ENCODE results near the gene SEPTIN7. TPM values are rescaled to one million over a fixed set of nuclear protein-coding genes. Genes with fewer than 3 reads are reported as not detected.
"Not testable (repeated sequence)": the region's sequence is repeated elsewhere in the genome, so short reads cannot be mapped to it uniquely, and the experiment has no call there.

The SEPTIN7 gene
- total RNA-seq: 267 TPM

DNA sequence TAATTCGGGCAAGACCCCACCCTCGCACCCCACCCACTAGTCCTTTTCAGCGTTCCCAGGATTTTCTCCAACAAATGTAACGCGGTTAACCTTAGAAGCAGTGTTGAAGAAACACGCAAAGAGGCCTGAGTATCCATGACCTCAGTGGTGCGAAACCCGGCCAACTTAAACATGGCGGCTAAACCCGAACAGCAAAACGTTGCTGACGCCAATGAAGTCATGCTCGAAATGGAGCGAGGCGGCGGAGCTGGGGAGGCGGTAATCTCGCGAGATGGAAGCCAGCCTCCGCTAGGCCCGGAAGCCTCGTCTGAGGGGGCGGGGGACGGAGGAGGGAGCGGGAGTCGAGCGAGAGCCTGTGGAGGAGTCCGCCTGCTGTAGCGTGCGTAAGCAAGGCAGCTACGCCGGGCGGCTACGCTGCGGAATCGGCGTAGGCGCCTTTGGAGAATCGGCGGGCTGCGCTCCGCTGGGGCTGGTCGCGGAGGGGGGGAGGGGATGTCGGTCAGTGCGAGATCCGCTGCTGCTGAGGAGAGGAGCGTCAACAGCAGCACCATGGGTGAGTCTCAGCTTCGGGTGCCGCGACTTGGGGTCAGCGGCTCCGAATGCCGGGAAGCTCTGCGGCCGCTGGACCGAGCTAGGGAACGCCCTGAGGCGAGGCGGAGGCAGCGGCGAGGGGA lies at the start of gene SEPTIN7:
Gene SEPTIN7 (plus strand): TSS at position 340 of the 674 bp plus-strand sequence. CDS start 153 bp downstream, at position 493.
- DNase-seq (ENCODE audit: low spot score): peak; percentile 99
- ATAC-seq: peak; percentile 99
- intact Hi-C loops (cut with DNase I): no loop called here

DNA sequence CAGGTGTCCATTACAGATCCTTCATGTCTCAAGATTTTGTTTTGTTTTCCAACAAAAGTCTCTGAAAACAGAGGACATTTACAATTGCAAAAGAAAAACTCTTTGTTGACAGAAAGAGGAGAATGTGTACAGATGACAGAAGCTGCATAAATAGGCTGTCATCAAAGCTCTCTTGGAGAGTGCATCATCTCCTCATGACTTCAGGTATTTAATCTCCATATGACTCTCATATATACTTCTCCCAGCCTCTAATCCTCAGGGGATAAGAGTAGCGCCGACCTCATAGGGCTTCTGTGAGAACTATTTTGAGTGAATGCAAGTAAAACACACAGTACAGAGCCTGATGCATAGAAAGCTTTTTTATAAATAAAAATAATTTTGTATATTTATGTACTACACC lies 48.1 kb upstream of the SEPTIN7 start:
- DNase-seq (ENCODE audit: low spot score): no peak
- intact Hi-C loops (cut with DNase I): no loop called here
- no peak for ATAC-seq

DNA sequence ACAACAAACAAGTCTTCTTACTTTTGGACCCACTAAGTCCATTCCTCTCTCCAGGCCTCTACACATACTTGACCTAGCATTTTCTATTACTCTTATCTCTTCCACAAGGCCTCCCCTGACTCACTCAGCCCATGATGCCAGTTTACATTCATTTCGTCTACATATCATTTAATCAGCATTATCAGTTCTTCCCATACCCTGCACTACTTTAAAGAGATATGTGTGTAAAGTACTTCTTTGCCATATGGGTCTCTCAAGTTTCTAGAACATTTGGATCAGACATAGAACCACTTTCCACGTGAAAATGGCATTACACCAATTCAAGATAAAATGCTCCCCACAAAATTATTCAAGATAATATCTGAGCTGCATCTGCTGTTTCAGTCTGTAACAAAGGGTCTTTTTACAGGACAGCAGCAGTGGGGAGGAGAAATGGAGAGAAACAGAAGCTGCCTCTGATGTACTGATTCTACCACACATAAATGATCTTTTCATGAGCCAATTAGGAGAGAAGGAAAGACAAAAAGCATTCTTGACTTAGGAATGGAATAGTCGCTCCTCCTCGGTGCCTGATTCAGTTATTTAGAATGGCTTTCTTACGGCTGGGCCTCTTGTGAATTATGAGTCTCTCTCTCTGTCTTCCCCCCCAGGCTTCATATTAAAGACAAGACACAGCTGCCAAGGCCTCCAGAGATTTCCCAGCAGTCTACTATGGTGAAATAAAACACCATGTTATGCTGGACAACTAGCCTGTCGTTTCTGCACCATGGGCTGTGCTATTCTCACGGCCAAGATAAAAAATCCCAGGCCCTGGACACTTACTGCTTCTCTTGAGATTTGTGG lies 46.9 kb upstream of the SEPTIN7 start:
- no peak for DNase-seq (ENCODE audit: low spot score)
- intact Hi-C loops (cut with DNase I): no loop called here
- ATAC-seq: peak; percentile 87

DNA sequence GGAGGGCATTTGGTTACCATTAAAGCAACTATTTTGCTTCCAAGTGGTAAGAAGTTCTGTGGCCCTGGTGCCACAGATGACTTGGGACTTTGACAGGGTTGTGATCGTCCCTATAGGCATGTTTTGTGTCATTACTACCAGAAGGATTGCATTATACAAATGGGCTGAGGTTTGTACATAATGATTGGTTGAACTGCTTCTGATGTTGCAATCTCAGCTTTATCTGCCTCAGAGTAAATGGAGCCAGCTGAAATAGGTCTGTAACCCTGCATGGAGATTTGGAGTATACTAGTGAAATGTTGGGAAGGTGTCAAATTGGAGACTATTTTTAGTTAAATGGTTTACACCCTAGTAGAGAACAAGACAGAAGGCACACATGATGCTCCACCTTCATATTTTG lies 46.1 kb upstream of the SEPTIN7 start:
- ATAC-seq: peak; percentile 64
- intact Hi-C loops (cut with DNase I): no loop called here
- no peak for DNase-seq (ENCODE audit: low spot score)

DNA sequence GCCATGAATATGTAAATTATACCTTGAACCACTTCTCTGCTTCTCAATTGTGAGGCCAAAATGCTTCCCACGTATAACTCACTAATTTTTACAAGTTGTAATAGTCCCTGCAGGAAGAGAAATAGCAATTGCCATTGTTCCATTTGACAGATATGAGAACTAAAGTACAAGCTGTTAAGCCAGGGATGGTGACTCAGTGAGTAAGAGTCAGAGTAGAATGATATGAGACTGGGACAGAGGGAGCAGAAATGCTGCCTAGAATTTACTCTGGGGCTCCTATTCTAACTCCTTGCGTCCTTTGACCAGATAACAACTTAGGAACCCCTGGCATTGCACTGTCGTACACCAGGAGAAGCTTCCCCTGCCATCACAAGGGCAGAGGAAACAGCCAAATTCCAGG lies 45.1 kb upstream of the SEPTIN7 start:
- intact Hi-C loops (cut with DNase I): no loop called here
- no peak for DNase-seq (ENCODE audit: low spot score)
- no peak for ATAC-seq

DNA sequence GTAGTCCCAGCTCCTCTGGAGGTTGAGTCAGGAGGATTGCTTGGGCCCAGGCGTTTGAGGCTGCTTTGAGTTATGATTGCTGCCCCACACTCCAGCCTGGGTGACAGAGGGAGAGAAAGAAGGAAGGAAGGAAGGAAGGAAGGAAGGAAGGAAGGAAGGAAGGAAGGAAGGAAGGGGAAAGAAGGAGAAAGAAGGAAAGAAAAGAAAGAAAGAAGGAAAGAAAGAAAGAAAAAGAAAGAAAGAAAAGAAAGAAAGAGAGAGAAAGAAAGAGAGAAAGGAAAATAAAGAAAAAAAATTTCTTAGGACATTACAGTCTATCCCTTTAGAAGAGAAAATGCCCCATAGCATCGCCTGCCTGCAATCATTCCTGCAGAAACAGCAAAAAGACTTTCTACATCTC lies 44.4 kb upstream of the SEPTIN7 start:
- DNase-seq (ENCODE audit: low spot score); intact Hi-C loops (cut with DNase I); ATAC-seq: not testable (repeated sequence)

DNA sequence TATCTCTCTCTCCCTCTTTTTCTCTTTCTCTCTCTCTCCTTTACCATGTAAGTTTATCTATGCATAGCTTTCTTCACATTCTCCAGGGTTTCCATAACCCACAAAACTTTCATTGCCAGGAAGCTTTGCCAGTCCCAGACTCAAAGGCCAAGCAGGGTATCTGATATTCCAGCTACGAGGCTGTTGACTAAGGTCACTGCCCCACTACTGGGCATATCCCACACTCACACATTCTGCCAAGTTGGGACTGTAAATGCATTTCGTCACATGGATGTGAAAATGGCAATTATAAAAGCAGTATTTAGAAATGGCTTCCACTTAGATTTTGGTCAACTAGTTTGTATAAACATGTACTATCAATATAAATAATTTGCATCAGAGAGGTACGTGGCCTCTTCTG lies 43.3 kb upstream of the SEPTIN7 start:
- no peak for DNase-seq (ENCODE audit: low spot score)
- ATAC-seq: no peak
- intact Hi-C loops (cut with DNase I): no loop called here

DNA sequence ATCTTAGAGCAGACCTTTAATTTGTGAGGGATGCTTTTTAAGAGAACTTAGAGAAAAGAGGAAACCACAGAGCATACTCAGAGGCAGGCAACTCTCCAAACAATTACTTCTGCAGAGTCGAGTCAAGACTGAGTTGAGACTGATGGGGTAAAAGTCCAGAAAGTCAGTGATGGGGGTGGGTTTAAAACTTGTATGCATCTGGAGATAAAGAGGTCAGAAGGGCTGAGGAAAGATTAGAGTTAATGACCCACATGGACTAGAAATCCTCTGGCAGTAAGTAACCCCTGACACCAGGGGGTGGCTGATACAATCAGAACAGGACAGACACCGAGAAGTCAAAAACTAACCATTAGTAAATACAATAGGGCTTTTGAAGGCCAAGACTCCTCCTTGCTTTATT lies 42.4 kb upstream of the SEPTIN7 start:
- ATAC-seq (no peak), DNase-seq (ENCODE audit: low spot score) (no peak)
- intact Hi-C loops (cut with DNase I): no loop called here

DNA sequence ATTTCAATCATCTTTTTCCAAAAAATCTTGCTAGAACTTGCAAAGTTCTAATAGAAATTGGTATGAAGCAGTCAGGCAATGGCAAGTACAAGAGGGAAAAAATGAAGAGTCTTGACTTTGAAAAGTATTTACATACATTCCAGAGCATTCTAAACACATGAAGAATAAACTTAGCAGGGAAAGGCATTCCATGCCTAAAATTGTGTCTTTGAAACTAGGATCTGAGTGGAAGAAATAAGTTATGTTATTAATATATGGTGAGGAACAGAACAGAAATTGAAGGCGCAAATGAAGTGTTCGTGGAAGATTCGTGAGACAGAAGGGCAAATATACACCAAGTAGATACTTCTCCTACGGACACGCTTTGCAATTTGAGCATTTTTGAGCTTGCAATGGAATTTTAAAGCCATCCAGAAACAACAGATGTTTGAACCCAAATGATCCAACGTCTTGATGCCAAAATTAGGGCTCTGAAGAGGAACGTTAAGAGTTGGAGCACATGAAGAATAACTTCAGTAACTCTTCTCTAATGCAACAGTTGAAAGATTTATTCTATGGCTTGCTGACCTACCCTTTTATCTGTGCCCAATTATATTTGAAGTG lies 40.6 kb upstream of the SEPTIN7 start:
- DNase-seq (ENCODE audit: low spot score) (no peak), ATAC-seq (no peak)
- intact Hi-C loops (cut with DNase I): no loop called here

DNA sequence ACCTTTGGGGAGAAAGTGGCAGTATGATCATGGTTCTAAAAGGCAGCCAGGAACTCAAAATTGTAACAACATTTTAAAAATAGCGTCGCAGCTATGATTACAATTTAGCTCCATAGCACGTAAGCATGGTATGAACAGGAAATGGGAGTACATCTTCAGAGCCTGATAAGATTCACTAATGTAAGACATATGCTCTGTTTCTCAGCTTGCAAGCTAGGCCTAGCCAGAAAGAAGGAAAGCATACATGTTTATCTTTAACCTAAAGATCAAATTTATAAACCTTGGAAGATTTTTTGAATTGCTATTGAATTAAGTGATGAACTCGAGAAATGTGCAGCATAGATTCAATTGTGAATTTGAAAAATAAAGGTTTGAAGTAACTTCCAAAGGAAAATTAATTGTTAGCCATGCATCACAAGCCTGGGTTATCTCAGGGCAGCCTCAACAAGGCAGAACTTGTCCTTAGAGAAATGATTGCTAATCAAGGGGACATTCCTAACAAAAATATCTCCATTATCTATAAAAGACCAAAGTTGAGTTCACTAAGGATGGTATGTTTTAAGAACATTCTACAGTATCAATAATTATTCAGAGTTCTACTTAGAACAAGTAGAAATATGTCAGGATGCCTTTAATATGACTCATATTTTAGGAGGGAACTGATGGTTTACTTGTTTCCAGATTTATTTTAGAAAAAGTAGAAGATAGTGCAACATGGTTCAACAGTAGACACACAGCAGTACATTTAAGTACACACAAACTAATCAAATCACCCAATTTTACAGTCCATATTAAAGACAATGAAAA lies 38.8 kb upstream of the SEPTIN7 start:
- ATAC-seq (no peak), DNase-seq (ENCODE audit: low spot score) (no peak)

DNA sequence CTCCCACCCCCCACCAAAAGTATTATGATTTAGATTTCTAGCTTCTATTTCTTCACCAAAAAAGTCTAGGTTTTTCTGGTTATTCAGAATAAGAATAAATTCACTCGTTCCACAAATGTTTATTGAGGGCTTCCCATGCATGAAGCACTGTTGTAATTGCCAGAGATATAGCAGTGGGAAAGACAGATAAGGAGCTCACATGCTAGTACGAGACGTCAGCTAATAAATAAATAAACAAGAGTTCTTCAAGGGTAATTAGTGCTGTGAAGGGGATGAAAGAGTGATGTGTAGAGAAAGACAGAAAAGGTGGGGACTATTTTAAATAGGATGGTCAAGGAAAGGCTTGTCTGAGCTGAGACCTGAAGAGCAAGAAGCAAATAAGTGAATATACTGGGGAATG lies 38.1 kb upstream of the SEPTIN7 start:
- DNase-seq (ENCODE audit: low spot score) (no peak), ATAC-seq (no peak)
- intact Hi-C loops (cut with DNase I): no loop called here

More for the DNA sequence above, 38.8 kb upstream of the SEPTIN7 start:
- intact Hi-C loops (cut with DNase I): no loop called here

DNA sequence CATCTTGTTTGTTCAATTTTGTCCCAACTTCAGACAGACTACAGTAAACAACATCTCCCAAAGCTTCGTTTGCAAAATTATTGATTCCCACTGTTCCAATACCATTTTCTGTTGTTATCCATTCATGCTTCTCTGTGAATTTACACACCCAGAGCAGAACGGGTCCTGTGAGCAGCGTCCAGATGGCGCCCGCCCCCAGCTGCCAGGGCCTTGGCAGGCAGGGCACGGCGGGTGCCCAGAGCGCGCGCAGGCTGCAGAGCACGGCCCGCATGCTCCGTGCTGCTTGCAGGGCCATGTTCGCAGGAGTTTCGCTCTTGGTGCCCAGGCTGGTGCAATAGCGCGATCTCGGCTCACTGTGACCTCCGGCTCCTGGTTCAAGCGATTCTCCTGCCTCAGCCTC lies 32.5 kb upstream of the SEPTIN7 start:
- no peak for DNase-seq (ENCODE audit: low spot score)
- intact Hi-C loops (cut with DNase I): no loop called here

DNA sequence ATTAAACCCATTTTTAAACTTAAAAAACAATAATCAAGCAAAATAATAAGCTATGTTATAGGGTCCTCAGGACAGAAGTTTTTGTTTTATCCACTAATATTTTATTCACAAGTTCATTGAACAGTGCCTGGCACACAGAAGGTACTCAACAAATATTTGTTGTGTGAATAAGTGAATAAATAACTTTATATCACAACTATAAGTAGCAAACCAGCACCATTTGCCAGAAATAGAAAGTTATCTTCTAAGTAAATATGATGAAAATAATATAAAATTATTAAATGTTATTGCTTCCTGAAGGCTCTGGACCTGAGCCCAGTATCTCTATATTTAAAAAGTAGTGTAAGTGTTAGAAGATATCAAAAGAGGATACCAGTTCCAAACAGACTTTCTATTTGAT lies 29.1 kb upstream of the SEPTIN7 start:
- intact Hi-C loops (cut with DNase I): no loop called here
- ATAC-seq: no peak
- DNase-seq (ENCODE audit: low spot score): no peak

More for the DNA sequence above, 32.5 kb upstream of the SEPTIN7 start:
- ATAC-seq: no peak

DNA sequence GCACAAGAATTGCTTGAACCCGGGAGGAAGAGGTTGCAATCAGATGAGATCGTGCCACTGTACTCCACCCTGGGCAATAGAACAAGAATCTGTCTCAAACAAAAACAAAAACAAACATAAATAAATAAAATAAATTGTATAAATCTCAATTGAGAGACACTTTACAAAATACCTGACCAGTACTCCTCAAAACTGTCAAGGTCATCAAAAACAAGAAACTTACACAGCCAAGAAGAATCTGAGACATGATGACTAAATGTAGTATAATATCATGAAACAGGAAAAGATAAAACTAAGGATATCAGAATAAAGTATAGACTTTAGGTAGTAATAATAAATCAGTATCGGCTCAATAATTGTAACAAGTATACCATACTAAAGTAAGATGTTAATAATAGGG lies 26.9 kb upstream of the SEPTIN7 start:
- no peak for ATAC-seq
- intact Hi-C loops (cut with DNase I): no loop called here
- DNase-seq (ENCODE audit: low spot score): no peak

DNA sequence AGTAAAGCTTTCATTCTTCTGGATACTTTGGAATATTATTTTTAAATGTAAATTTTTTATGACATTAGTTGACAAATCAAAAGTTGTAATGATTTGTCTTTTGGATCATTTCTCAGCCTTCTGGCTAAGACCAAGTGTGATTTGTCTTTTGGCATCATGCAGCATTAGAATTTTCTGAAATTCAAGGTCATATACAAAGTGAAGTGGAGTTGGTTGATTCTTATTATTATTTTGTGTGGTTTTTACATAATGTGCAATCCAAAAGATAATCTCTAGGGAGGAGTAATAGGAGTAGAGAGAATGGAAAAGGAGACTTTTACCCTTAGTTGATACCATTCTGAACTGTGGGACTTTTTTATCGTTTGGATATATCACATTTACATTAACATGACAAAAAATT lies 24.2 kb upstream of the SEPTIN7 start:
- ATAC-seq: no peak

DNA sequence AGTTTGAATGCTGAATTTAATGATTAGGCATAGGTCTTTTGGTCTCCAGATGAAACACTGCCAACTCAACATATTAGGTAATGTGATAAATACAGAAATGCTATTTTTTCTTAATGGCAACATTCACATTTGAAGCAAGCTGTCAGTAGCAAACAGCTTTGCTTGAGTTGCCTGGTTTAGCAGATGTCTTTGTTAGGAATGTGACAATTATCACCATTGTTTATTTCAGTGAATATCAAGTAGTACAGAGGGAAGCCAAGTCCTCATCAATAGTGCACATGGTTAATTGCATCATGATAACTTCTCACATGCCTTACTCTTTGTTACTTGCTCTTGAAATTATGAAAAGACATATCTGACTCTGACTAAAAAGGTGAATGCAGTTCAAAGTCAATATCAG lies 23.7 kb upstream of the SEPTIN7 start:
- no peak for DNase-seq (ENCODE audit: low spot score)
- ATAC-seq: no peak
- intact Hi-C loops (cut with DNase I): no loop called here

More for the DNA sequence above, 24.2 kb upstream of the SEPTIN7 start:
- no peak for DNase-seq (ENCODE audit: low spot score)
- intact Hi-C loops (cut with DNase I): no loop called here

DNA sequence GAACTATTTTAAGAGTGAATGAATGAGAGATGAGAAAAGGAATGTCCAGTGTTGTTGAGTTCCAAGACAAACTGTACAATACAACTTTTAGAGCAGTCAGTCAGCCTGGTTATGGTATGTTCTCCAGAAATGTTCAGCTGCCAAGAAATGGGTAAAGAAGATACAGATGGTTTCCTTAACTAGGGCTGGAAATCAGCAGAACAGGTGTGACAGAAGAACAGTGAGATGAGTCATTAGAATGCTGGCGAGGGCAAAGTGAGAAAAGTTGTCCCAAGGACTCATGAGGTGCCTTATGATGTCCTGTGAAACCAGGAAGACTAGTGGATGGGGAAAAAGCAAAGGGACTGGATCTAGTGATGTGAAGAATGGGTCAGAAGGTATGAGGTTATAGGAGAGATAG lies 20.8 kb upstream of the SEPTIN7 start:
- intact Hi-C loops (cut with DNase I): no loop called here
- DNase-seq (ENCODE audit: low spot score) (no peak), ATAC-seq (no peak)

DNA sequence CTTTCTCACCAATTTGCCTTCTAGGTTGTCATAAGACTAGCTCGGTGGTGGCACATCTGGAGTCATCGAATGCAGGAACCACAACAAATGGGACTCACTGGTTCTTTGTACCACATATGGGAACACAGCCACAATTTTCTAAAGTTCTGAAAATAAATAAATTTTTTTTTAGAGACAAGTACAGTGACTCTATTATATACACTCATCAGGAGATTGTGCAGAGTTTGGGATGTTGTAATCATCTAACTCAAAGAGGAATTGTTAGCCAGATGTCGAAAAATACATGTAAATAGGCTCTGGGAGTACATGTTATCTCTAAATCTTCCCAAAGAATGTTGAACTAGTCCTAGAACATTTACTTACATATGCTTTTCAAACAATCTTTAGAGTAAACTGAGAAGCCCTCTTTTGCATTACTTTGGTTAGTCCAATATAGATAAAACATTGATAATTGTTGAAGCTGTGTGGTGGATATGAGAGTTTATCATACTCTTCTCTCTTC lies 19.6 kb upstream of the SEPTIN7 start:
- intact Hi-C loops (cut with DNase I): no loop called here
- ATAC-seq (peak; percentile 93), DNase-seq (ENCODE audit: low spot score) (no peak)

Data from sciatic nerve (tissue), 2 donors.